Stimulated activated CD8-positive, alpha-beta memory T cell treated with anti-CD3 and anti-CD28 coated beads, Interleukin-15, amount 100 ng/mL, for 48 hours (primary cell): ENCODE data around the gene MAP1S.

Experiments used
- DNase-seq, 2 donors: peaks; one replicate each; pipeline ENCODE4 v3.0.0-alpha.2; 2020; ENCODE audit warnings: low read depth in 2 of 2

The MAP1S gene

DNA sequence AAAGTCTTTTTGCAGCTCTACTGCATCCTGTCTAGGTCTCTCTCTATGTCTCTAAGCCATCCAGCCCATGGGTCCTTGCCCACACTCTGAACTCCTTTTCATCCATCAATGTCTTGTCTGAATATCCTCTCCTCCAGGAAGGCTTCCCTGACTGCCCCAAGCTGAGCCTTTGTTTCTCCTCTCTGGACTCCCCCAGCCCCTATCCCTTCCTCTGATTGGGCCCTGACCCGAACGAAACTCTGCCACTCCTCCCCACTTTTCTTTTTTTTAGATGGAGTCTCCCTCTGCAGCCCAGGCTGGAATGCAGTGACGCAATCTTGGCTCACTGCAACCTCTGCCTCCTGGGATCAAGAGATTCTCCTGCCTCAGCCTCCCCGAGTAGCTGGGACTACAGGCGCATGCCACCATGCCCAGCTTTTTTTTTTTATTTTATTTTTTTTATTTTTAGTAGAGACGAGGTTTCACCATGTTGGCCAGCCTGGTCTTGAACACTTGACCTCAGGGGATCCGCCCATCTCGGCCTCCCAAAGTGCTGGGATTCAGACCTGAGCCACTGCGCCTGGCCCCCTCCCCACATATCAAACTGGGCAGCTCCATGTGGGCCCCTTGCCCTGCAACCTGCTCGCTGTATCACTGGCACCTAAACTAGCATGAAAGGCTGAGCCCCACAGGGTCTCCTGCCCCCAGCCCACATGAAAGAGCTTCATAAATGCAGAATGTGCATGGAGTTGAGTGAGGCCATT lies 30.3 kb upstream of the MAP1S start:
- no peak for DNase-seq

GRCh38 chr19:17692566-17692965 lies 26.7 kb upstream of the MAP1S start:
- DNase-seq: no peak

DNA sequence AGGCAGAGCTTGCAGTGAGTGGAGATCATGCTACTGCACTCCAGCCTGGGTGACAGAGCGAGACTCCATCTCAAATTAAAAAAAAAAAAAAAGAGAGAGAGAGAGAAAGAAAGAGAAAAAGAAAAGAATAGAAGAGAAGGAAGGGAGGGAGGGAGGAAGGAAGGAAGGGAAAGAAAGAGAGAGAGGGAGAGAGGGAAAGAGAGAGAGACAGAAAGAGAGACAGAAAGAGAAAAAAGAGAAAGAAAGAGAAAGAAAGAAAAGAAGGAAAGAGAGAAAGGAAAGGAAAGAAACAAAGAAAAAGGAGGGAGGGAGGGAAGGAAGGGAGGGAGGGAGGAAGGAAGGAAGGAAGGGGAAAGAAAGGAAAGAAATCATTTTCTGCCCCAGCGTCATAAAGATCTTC lies 24.1 kb upstream of the MAP1S start:
- DNase-seq: no peak

DNA sequence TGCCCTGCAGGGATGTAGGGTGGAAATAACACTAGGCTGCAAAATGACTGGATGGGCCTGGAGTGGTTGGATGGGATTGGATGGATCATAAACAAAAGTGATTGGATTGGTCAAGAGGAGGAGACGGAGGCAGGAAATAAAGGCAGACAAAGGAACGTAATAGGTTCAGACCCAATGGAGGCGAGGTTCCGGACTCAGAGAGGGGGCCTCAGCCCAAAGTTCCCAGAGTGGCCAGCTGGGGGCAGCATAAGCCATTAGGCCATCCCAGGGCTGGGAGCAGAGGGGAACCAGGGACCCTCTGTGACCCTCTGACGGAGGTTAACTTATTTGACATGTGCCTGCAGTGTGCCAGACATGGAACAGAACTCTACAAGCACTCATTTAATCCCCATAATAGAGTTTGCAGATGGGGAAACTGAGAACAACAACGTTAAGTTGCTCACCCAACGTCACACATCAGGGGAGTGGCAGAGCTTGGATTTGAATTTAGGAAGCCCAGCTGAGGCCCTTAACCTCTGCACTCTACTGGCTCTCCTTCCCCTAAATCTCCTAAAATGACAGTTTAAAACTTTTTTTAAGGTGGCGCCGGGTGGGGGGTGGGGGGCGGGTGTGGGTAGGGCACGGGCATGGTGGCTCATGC lies 15.3 kb upstream of the MAP1S start:
- DNase-seq: peak; percentile 38 to 41

- DNase-seq: no peak
Measured at GRCh38 chr19:17706750-17707181, 12.5 kb upstream of the MAP1S start.

DNA sequence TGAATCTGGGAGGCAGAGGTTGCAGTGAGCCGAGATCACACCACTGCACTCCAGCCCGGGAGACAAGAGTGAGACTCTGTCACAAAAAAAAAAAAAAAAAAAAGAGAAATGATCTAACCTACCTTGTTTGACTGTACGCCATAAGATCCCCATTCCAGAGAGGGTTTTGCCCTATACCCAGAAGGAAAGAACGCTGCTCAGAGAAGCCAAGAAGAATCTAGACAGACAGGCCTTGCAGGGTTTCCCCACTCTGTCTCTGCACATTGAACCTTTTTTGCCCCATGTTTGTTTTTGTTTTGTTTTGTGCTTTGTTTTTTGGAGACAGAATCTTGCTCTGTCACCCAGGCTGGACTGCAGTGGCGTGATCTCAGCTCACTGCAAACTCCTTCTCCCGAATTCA lies 7.4 kb upstream of the MAP1S start:
- DNase-seq: no peak

DNA sequence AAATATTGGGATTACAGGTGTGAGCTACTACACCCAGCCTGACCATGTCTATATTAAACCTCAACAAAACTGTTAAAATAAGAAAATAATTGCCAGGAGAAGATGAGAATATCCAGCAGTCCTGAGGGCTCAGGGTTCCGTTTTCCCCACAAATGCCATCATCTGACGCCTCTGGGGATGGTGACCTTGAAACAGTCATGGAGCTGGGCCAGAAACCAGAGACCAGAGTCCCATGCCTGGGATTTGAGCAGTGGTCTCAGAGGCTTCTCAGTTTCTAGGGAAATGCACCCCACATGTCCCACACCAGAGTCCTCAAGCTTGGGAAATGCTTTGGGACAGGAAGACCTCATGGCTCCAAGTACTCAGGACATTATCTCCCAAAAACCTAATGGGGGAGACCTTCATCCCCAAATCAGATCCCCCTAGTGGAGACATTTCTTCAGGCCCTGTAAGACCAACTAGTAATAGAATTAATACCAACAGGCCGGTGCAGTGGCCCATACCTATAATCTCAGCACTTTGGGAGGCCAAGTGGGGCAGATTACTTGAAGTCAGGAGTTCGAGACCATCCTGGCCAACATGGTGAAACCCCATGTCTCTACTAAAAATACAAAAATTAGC lies 2.9 kb upstream of the MAP1S start:
- DNase-seq: no peak

GRCh38 chr19:17718550-17718946 lies 732 bp upstream of the MAP1S start:
- DNase-seq: no peak

DNA sequence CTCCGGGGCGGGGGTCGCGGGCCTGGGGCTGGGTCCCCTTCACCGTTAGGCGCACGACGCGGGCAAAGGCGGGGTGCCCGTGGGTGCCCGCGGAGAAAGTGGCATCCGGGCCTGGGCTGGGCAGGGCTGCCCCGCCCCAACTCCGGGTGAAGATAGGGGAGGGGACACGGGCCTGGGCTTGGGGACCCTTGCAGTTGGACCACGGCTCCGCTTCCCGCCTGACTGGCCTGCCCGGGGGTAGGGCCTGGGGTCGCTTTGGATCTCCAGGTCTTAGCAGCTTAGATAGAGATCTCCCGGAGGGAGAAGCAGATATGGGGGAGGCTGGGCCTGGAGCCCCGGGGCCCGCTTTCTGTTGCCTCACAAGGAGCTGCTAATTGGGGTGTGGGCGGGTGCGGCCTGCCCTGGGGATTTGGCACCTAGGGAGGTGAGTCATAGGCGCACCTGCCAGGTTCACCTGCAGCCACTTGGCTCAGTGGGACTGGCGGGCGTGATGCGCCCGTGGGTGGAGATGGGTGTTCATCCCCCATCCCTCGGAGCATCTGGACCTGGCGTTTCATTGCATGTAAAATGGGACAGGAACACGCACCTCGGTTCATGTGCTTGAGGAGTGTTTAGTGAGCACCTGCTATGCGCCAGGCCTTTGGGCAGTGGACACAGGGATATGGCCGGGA lies 585 bp downstream of the MAP1S start:
- DNase-seq: no peak

DNA sequence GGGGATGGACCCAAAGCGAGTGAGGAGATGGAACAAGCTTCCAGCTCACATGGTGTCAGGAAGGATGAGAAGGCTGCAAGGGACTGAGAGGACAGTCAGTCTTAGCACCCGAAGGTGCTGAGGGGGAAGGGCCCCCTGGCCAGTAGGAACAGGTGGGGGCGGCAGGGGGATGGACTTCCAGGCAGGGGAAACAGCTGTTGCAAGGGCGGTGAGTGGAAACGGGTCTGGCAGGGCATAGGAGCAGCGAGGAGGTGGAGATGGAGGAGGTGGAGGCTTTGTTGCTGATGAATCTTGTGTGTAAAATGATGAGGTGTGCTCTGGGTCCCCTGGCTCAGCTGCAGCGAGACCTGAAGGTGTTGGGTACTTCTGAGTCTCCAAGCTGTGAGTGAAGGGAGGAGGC lies 1.2 kb downstream of the MAP1S start:
- DNase-seq: no peak

- no peak for DNase-seq
Measured at GRCh38 chr19:17721111-17721628, 1.9 kb downstream of the MAP1S start.

DNA sequence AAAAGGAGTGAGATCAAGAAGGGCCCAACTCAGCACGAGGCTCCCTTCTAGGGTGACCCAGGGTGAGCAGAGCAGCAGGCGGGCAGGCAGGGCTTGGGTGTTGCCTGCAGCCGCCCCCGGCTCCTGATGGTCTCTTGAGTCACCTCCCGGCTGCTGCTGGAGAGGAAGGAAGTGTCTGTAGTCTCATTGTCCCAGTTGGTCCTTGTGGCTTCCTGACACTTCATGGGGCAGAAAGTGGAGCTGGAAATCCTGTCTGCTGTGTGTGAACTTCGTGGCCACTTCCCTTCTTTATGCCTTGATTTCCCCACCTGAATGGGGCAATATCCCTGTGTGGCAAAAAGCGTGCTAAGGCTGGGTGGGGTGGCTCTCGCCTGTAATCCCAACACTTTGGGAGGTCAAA lies 2.5 kb downstream of the MAP1S start:
- no peak for DNase-seq

GRCh38 chr19:17722655-17723240 lies 3.5 kb downstream of the MAP1S start:
- no peak for DNase-seq

DNA sequence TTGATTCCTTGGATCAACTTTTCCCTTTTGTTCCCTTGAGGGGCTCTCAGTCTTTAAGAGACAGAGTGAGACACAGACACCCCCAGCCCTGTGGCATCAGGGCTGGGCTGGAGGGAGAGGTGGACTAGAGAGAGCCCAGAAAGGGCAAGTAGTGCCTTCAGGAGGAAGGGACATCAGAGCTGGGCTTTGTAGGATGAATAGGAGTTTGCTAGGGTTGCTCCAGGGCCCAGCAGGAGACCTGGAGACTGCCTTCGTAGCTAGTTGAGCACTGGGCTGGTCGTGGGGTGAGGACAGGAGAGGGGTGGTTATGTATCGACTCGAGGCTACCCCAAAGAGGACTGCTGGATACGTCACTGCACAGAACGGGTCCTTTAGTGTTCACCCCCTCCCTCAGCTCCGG lies 5.4 kb downstream of the MAP1S start:
- no peak for DNase-seq

GRCh38 chr19:17725422-17726078 lies 6.3 kb downstream of the MAP1S start:
- DNase-seq: no peak

GRCh38 chr19:17726136-17726741 lies 7.0 kb downstream of the MAP1S start:
- DNase-seq: no peak

- no peak for DNase-seq
Measured at GRCh38 chr19:17726964-17727773, 7.9 kb downstream of the MAP1S start.

DNA sequence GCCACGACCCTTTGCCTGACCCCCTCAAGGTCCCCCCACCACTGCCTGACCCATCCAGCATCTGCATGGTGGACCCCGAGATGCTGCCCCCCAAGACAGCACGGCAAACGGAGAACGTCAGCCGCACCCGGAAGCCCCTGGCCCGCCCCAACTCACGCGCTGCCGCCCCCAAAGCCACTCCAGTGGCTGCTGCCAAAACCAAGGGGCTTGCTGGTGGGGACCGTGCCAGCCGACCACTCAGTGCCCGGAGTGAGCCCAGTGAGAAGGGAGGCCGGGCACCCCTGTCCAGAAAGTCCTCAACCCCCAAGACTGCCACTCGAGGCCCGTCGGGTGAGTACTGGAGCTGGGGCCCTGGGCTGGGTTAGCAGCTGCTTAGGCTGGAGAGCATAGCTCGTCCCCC lies 8.6 kb downstream of the MAP1S start:
- DNase-seq: no peak

GRCh38 chr19:17733127-17733526 lies 13.8 kb downstream of the MAP1S start:
- DNase-seq: no peak

DNA sequence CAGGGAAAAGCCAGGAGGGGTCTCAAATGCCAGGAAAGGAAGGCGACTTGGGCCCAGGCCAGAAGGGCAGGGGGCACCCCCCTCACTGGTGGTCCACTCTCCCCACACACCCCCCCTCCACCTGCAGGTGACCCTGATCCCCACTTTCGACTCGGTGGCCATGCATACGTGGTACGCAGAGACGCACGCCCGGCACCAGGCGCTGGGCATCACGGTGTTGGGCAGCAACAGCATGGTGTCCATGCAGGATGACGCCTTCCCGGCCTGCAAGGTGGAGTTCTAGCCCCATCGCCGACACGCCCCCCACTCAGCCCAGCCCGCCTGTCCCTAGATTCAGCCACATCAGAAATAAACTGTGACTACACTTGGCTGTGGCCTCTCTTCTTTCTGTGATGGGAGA lies 14.9 kb downstream of the MAP1S start:
- DNase-seq: no peak
